GM12892 (cell line): ENCODE results near the gene ZNF223.

ENCODE experiments used
- POLR2A ChIP-seq: IDR thresholded peaks from 2 replicates; pipeline ENCODE4 v1.6.1; 2011; ENCODE audit warnings: low read depth, low read length, control low read depth
- POLR2AphosphoS5 ChIP-seq: IDR thresholded peaks from 2 replicates; pipeline ENCODE4 v1.6.1; 2011; ENCODE audit warnings: low read depth, low read length, control low read depth
- TAF1 ChIP-seq: IDR thresholded peaks from 2 replicates; pipeline ENCODE4 v1.6.1; 2011; ENCODE audit warnings: low read depth, mild to moderate bottlenecking, control low read depth, low read length, borderline replicate concordance

DNA sequence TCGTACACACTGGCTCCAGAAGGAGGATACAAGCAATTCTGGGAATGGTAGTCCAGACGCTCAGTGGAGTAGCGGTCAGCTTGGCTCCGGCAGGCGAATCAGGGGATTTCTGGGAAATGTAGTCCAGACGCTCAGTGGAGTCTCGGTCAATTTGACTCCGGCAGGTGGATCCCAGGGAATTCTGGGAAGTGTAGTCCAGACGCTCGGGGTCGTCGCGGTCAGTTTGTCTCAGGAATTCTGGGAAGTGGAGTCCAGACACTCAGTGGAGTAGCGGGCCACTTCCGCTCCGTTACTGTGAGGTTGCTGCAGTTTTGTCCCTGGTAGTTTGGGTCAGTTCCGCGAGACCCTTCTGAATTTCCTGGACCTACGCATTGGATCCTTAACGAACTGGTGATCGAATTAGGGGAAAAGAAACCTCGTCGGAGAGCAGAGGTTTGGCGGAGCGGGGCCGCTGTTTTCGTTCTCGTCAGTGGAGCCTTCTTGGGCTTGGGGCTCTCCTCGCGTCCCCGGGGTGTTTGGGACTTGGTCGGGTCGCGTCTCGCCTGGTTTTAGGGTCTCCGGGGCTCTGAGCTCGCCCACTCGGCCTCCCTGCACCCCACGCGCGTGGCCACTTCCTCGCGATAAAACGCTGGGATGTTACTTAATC is 61.4 kb downstream of the ZNF223 start, which contains the start of gene ZNF225:
- TF ChIP-seq POLR2A, result peak; percentile 64
- TF ChIP-seq POLR2AphosphoS5, result peak; percentile 44; the same call in 1 of the 2 replicates
- 0 out of 2 replicates have a peak, but pooled peaks have one; percentile 29 for TF ChIP-seq TAF1
